Thyroid gland (tissue), 4 donors: ENCODE results near the gene WDR64.

ENCODE experiments used
- CTCF ChIP-seq, 6 experiments: fragments of 200-600 bp in 3 of 6; fragments of 450-650 bp in 3 of 6; sonication (generic) in 3 of 6; IDR thresholded peaks; one replicate each; pipeline ENCODE4 v1.5.1; 2016 to 2019; ENCODE audit warnings: antibody characterized with exemption in 6 of 6, mild to moderate bottlenecking in 2 of 6, inconsistent platforms in 1 of 6, moderate library complexity in 1 of 6
- POLR2A ChIP-seq, 2 donors: fragments of 450-650 bp; IDR thresholded peaks; one replicate each; pipeline ENCODE4 v1.6.1; 2017; ENCODE audit warnings: antibody characterized with exemption in 2 of 2, mild to moderate bottlenecking in 2 of 2, moderate library complexity in 1 of 2

- TF ChIP-seq CTCF (IDR thresholded peaks at IDR 0.05) (no peak), POLR2A (IDR thresholded peaks at IDR 0.05) (no peak)
These were observed 27.1 kb upstream of the WDR64 start for GRCh38 chr1:241624935-241625334.
